Esophagus muscularis mucosa (tissue), 4 donors: Measurements from ENCODE around the gene LRRC8D. TPM values are rescaled to one million over a fixed set of nuclear protein-coding genes. Genes with fewer than 3 reads are reported as not detected.

Experiments used
- DNase-seq: peaks from one replicate; pipeline ENCODE4 v3.0.0-alpha.2; 2017; ENCODE audit errors: extremely low spot score
- H3K27ac ChIP-seq, 4 donors: fragments of 200-600 bp; sonication (generic); replicated peaks in 1 of 4; 1 replicate in 3 of 4; 2 replicates in 1 of 4; pipeline ENCODE4 v1.5.1; 2016 to 2019; ENCODE audit warnings: mild to moderate bottlenecking in 1 of 4
- H3K27me3 ChIP-seq, 4 donors: fragments of 200-600 bp; sonication (generic); one replicate each; pipeline versions ENCODE4 v1.5.1 to v1.6.0; 2016 to 2019
- H3K36me3 ChIP-seq, 4 donors: fragments of 200-600 bp; sonication (generic); one replicate each; pipeline ENCODE4 v1.5.1; 2016 to 2019
- H3K4me1 ChIP-seq, 4 donors: fragments of 200-600 bp; sonication (generic); one replicate each; pipeline ENCODE4 v1.5.1; 2016 to 2019
- H3K4me3 ChIP-seq, 4 donors: fragments of 200-600 bp; sonication (generic); 1 replicate in 2 of 4; 2 replicates in 2 of 4; pipeline ENCODE4 v1.5.1; 2016 to 2019; ENCODE audit warnings: mild to moderate bottlenecking in 4 of 4, moderate library complexity in 1 of 4
- H3K9me3 ChIP-seq, 4 donors: fragments of 200-600 bp; sonication (generic); 1 replicate in 3 of 4; 2 replicates in 1 of 4; pipeline ENCODE4 v1.5.1; 2016 to 2019
- EP300 ChIP-seq: sonication (generic); formaldehyde crosslinking; IDR thresholded peaks from one replicate; pipeline ENCODE4 v1.6.1; 2017; ENCODE audit warnings: antibody characterized with exemption
- POLR2A ChIP-seq: fragments of 450-650 bp; IDR thresholded peaks from one replicate; pipeline ENCODE4 v1.6.1; 2017; ENCODE audit warnings: antibody characterized with exemption, moderate library complexity, mild to moderate bottlenecking, low read depth
- POLR2AphosphoS5 ChIP-seq, 2 donors: sonication (generic); formaldehyde crosslinking; IDR thresholded peaks; one replicate each; pipeline ENCODE4 v1.6.1; 2017; ENCODE audit warnings: antibody characterized with exemption in 2 of 2
- WGBS: methylation state at CpG from one replicate; pipeline ENCODE4 v1.1.5; 2018; 5-methylcytosine and 5-hydroxymethylcytosine counted together
- intact Hi-C: fragments of 100-400 bp; cut with DNase I; formaldehyde crosslinking; loops from one replicate; pipeline ENCODE4 v1.15.1; 2023
- total RNA-seq, 4 donors: library from RNA; depleted of rRNA; stranded (reverse); fragments of >200 nt; gene quantifications; one replicate each; pipeline versions ENCODE4 v1.1.0 to v1.2.1, GENCODE V29; 2016
- TF ChIP-seq, protein P1 (sequence below), 3 experiments: fragments of 200-600 bp in 2 of 3; fragments of 450-650 bp in 1 of 3; sonication (generic) in 2 of 3; IDR thresholded peaks; one replicate each; pipeline ENCODE4 v1.5.1; 2017 to 2019; ENCODE audit warnings: antibody characterized with exemption in 3 of 3, mild to moderate bottlenecking in 2 of 3, moderate library complexity in 1 of 3

LRRC8D gene
- total RNA-seq, 4 donors from 2014 or later = 4.2 to 10.4 (median 6.6) TPM

DNA sequence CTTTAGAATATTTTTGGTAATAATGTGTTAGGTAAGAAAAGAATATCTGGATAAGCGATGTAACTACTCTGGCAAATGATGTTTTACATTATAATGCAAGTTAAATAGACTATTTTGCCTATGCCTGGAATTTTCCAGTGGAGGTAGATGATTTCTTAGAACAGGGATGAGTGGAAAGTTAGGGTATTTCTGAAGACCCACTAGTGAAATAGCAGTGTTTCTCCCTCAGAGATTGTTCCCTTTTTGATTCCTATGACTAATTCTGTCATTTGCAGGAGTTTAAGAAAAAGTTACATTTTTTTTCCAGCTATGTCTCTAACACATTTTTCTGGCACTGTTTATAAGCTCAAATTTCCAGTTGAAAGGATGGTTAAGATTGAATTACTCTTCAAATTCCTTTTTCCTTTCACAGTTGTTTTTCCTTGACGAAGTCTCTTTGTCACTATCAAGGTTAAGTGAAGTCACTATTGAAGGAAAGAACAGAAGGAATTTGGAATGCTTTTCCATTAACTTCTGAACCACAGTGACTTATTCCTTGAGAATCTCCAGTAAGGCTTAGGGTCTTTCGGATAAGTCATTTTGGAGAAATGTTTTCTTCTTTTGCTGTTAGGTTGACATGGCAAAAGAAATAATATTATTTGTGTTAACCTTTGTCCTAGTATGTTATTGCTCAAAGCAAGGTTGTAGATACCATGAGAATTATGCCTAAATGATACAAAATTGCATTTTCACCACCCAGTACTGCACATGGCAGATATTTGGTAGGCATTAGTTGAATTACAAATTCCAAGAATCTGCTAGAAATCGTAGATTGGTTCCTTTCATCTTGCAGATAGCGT lies 131.2 kb downstream of the LRRC8D start:
- no peaks in the 10 kb centered on the region for H3K36me3 ChIP-seq
- WGBS = 88% methylated on average over 5 of the region's 5 CpGs
- no peaks in the 10 kb centered on the region for H3K9me3 ChIP-seq
- no peak overlapping the region for H3K27ac ChIP-seq
- DNase-seq = no peak
- H3K4me3 ChIP-seq = no peak overlapping the region
- intact Hi-C loops = no loop called here
- no peaks in the 10 kb centered on the region for H3K4me1 ChIP-seq
- no peak for TF ChIP-seq POLR2AphosphoS5 (IDR thresholded peaks at IDR 0.05)
- TF ChIP-seq POLR2A = no peak
- no peak for TF ChIP-seq EP300
- TF ChIP-seq, protein P1, sequence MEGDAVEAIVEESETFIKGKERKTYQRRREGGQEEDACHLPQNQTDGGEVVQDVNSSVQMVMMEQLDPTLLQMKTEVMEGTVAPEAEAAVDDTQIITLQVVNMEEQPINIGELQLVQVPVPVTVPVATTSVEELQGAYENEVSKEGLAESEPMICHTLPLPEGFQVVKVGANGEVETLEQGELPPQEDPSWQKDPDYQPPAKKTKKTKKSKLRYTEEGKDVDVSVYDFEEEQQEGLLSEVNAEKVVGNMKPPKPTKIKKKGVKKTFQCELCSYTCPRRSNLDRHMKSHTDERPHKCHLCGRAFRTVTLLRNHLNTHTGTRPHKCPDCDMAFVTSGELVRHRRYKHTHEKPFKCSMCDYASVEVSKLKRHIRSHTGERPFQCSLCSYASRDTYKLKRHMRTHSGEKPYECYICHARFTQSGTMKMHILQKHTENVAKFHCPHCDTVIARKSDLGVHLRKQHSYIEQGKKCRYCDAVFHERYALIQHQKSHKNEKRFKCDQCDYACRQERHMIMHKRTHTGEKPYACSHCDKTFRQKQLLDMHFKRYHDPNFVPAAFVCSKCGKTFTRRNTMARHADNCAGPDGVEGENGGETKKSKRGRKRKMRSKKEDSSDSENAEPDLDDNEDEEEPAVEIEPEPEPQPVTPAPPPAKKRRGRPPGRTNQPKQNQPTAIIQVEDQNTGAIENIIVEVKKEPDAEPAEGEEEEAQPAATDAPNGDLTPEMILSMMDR (IDR thresholded peaks at IDR 0.05) = no peak
- H3K27me3 ChIP-seq = no peaks in the 10 kb centered on the region

DNA sequence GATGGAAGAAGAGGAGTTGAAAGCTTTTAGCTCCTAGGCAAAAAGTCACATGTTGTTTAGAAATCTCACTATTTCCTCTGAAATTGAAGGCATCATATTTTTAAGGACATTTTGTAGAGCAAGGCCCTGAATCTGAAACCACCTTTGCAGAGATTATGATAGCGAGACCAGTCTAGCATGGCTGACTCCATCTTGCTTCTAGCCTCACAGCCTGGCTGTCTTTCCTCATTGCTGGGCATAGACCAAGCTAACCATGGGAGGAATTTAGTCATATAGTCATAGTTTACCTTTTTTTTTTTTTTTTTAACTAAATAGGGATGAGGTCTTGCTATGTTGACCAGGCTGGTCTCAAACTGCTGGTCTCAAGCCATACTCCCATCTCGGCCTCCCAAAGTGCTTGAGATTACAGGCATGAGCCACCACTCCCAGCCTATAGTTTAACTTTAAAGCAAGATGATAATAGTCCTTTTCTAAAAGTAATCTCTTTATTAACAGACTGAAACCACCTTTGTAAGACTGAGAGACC lies 131.8 kb downstream of the LRRC8D start:
- DNase-seq = no peak
- no peaks in the 10 kb centered on the region for H3K27me3 ChIP-seq
- WGBS = 96% methylated on average over 2 of the region's 2 CpGs
- intact Hi-C loops = no loop called here
- H3K4me1 ChIP-seq = no peaks in the 10 kb centered on the region
- no peak overlapping the region for H3K27ac ChIP-seq
- TF ChIP-seq, protein P1 (IDR thresholded peaks at IDR 0.05) = no peak
- TF ChIP-seq EP300 (no peak), POLR2A (no peak), POLR2AphosphoS5 (IDR thresholded peaks at IDR 0.05) (no peak)
- H3K9me3 ChIP-seq = no peaks in the 10 kb centered on the region
- no peaks in the 10 kb centered on the region for H3K36me3 ChIP-seq
- H3K4me3 ChIP-seq = no peak overlapping the region

DNA sequence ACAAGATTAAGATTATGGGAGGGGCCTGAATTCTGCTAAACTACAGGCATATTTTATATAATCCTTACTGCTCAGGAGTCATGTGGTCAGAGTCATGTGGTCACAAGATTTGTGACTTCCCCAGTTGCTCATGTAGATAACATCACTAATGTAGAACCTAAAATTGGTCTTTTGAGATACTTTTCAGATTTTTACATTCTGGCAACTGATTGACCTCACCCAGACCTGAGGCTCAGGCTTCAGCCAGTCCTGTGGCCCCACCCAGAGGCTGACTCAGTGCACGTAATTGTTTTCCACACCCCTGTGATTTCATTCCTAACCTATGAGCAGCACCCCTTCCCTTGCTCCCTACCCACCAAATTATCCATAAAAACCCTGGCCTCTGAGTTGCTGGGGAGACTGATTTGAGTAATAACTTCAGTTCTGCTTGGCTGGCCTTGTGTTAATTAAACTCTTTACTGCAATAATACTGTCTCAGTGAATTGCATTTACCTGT lies 132.3 kb downstream of the LRRC8D start:
- Histone ChIP-seq H3K4me3 (no peak overlapping the region), H3K27ac (no peak overlapping the region), H3K36me3 (no peaks in the 10 kb centered on the region), H3K9me3 (no peaks in the 10 kb centered on the region), H3K4me1 (no peaks in the 10 kb centered on the region), H3K27me3 (no peaks in the 10 kb centered on the region)
- no peak for TF ChIP-seq POLR2A
- no peak for TF ChIP-seq POLR2AphosphoS5 (IDR thresholded peaks at IDR 0.05)
- no peak for TF ChIP-seq EP300
- TF ChIP-seq, protein P1 (IDR thresholded peaks at IDR 0.05) = no peak
- intact Hi-C loops = no loop called here
- no peak for DNase-seq
- 13% methylated on average over 1 of the region's 1 CpG for WGBS

DNA sequence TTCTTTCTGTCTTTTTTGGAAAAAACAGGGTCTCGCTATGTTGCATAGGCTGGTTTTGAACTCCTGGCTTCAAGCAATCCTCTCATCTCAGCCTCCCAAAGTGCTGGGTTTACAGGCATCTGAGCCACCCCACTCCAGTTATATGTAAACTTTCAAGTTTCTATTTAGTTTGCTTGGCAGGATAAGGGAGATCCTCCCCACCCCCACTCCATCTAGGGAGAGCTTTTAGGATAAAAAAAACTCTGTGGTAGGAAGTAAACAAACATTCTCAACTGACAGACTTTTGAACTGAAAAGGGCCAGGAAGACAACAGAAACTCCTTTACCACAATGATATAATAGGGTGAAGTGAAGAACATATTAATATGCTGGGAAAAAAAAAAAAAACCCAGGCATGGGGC lies 133.1 kb downstream of the LRRC8D start:
- no peak for DNase-seq
- H3K4me3 ChIP-seq = no peak overlapping the region
- WGBS = 93% methylated on average over 1 of the region's 1 CpG
- H3K9me3 ChIP-seq = no peaks in the 10 kb centered on the region
- H3K36me3 ChIP-seq = no peaks in the 10 kb centered on the region
- TF ChIP-seq, protein P1 (IDR thresholded peaks at IDR 0.05) = no peak
- TF ChIP-seq POLR2A (no peak), EP300 (no peak), POLR2AphosphoS5 (IDR thresholded peaks at IDR 0.05) (no peak)
- H3K4me1 ChIP-seq = no peaks in the 10 kb centered on the region
- no peaks in the 10 kb centered on the region for H3K27me3 ChIP-seq
- H3K27ac ChIP-seq = no peak overlapping the region
- intact Hi-C loops = no loop called here
